Inferior parietal cortex (tissue), 1 donor: ENCODE results near the gene TRAIP.
A peak's percentile ranks its signal among the peaks of the same experiment; 100 is the strongest.
"Not testable (repeated sequence)": the region's sequence is repeated elsewhere in the genome, so short reads cannot be mapped to it uniquely, and the experiment has no call there.

Experiments
- DNase-seq: peaks from one replicate; pipeline ENCODE4 v3.0.0-alpha.2; 2016; ENCODE audit errors: extremely low spot score

TRAIP gene

DNA sequence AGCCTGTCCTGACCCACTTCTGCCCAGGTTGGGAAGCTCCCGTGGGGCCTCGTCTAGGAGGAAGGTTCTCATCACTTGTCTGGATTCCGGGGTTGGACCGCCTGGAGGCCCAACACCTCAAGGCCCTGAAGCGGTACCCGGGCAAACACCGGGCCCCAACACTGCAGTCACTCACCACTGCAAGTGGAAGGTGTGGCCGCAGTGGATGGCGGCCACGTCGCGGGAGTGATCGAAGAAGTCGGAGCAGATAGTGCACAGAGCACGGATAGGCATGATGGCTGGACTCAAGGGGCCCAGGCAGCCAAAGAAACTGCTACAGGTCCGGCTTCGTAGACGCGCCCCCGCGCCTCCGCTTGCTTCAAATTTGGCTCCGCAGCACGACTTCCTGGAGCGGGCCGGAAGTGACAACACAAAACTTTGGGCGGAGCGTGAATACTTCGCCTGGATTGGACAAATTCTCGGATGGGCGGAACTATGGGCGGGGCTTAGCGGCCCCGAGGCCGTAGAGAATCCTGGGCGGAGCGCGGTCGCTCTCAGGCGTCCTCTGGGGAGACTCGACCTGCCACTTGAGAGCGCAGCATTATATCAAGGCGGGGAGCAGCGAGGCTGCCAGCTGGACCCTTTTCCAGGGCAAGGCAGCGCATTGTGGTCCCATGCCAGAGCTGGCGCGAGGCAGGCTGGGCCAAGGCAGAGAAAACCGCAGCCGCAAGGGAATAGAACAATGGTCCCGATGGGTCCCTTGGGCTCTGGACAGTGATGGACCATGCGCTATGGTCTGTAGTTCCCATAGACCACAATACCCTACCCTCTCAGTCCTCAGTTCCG lies at the start of gene TRAIP:
TSS of gene TRAIP (minus strand) at position 384 of the 825 bp plus-strand sequence. CDS start at position 273, 111 bp downstream.
- DNase-seq, result peak; percentile 97

- DNase-seq, result not testable (repeated sequence)
These were observed 48.1 kb upstream of the TRAIP start for GRCh38 chr3:49904448-49904847.

GRCh38 chr3:49903451-49904424 lies 47.4 kb upstream of the TRAIP start, which contains the start of gene MST1R:
Gene MST1R (minus strand): TSS chr3:49903873. CDS start chr3:49903609, 264 bp downstream.
- DNase-seq, result no peak

DNA sequence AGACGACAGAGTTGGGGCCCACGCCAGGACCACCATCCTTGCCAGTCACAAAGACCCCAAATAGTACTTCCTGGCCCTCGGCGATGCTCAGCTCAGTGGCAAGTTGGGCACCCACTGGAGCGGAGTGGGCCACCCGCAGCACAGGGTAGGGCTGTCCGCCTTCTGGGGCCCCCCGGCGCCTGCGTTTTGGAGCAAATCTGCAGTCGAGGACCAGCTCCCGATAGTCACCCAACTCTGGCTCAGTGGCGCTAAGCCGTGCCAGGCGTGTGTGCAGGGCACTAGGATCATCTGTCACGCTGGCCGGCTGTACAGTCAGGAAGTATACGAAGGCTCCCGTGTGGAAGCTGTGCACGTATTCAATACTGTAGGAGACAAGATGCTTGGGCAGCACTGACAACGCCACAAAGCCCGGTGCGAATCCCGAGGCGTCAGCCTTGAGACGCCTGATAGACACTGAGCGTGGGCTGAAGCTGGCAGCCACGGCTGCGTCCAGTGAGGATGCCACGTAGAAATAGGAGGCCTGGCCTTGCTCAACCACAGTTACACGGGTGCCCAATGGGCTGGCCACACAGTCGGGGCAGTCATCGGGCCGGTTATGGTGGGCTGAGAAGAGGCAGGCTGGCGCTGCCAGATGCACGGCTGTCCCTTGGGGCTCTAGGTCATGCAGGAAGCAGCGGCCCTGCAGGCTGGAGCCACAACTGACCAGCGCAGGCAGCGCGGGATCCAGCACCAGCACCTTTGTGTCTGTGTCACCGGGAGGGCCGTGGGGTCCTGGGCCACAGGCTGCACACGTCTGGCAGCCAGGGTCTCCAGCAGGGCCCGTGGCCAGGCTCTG lies 46.4 kb upstream of the TRAIP start:
- no peak for DNase-seq

- DNase-seq, result no peak
These were observed 45.3 kb upstream of the TRAIP start for GRCh38 chr3:49901366-49902339.

GRCh38 chr3:49900491-49901153 lies 44.3 kb upstream of the TRAIP start:
- DNase-seq, result no peak

DNA sequence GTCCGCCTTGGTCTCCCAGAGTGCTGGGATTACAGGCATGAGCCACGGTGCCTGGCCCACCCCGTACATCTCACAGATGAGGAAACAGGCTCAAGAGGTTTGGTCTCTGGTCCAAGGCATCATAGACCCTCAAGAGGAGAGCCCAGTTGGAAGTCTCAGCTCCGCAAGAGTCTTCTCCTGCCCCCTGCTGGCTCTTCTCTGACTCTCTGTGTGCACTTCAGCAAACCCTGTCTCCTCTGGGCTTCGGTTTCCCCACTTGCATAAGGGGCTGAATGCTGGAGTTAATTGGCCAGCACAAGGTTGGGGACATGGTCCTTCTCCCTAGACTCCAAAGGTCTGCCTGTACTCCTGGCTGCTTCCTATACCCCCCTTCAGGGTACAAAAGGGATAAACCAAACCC lies 43.5 kb upstream of the TRAIP start:
- no peak for DNase-seq

DNA sequence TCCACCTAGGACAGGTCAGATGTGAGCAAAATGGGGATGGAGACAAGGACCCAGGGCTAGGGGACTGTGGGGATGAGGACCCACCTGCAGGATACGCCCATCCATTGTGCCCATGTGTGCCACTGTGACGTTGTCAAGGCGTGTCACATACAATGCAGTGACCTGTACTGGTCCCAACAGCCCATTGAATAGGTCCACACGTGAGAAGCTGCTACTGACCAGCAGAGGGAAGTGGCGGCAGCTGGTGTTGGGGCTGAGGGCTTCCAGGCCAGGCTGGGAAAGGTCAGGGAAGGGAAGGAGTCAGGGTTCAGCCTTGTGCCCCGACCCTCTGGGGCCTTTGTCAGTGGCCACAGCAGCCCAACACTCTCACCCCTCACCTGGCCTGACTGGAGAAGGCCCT lies 42.6 kb upstream of the TRAIP start:
- no peak for DNase-seq

DNA sequence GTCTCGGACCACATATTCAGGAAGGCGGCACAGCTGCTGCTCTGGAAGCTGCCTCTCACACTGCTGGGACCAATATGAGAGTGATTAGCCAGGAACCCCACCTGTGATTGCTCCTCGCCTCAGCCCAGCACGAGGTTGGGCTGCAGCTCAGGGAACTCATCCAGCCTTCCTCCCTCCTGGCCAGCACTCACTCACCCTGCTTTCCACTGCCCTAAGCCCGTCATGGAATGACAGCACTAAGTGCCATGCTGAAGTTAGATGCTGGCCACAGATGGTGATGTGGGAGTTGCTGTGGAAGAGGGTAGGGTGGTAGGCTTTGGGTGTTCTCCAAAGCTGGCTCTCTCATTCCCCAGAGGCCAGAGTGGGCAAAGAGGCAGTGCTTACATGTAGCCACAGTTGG lies 40.0 kb upstream of the TRAIP start:
- no peak for DNase-seq

DNA sequence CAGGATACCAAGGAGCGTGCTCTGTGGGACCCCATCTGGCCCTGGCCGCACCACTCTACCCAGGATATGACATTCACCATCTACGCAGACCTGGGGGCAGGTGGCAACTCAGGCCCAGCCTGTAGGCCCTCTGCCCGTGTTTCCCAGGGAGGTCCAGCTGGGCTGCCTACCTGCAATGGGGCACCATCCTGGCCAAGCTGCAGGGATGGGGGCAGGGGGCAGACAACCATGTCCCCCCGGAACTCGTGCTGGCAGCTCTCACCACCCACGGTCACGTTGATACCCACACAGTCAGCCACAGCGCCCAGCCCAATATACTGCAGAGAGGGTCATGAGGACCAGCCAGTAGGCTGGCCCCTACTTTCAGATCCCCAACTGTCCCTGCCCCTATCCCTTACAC lies 39.4 kb upstream of the TRAIP start:
- DNase-seq, result no peak

GRCh38 chr3:49889296-49889695 lies 32.9 kb upstream of the TRAIP start:
- no peak for DNase-seq

DNA sequence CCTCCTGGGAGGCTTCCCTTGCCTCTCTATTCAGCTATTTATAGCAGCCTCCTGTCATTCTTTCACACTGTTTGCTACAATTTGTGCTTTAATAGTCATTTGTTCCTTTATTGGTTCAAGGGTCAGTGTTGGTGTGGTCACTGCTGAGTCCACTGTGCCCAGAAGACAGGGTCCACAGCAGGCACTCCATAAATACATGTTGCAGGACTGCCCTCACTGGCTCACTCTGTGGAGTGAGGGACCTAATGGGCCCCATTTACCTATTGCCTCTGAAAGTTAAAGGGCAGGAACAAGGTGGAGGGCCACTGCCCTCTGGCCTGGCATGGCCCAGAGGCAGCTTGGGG lies 30.5 kb upstream of the TRAIP start:
- DNase-seq, result no peak

GRCh38 chr3:49883998-49884397 lies 27.6 kb upstream of the TRAIP start:
- no peak for DNase-seq

DNA sequence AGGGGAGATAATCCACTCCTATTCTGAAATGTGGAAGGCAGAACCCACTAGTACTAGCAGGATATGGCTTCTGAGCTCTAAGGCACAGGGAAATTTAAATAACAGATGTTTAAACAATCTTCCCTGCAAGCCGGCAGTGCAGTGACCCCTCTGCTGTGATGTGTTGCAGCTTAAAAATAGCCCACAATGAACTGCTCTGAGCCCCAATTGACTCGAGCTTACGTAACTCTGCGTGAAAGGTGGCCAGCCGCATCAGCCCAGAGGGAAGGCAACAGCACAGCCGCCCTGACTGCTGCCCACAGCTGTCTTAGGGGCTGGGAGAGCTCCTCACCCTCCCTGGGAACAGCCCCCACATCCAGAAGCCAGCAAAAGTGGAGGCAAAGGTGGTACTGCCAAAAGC lies 25.8 kb upstream of the TRAIP start:
- no peak for DNase-seq

GRCh38 chr3:49880581-49881315 lies 24.4 kb upstream of the TRAIP start:
- DNase-seq, result no peak

DNA sequence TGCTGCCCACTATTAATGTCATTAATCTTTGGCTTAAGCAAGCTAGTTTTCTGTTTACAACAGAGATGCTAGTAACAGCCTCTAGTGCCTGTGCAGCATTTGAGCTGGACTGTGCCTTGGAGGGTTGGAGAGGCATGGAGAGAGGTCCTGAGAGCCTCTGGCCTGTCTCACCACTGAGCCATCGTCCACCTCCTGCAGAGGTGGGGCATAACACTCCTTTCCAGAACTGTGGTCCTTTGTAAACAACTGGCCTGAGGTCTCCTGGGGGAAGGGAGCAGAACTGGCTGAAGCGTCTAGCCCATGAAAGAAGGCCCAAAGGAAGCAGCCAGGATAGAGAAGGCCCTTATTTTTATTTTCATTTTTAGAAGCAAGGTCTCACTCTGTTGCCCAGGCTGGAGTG lies 23.4 kb upstream of the TRAIP start:
- no peak for DNase-seq

GRCh38 chr3:49878686-49879085 lies 22.3 kb upstream of the TRAIP start:
- no peak for DNase-seq

DNA sequence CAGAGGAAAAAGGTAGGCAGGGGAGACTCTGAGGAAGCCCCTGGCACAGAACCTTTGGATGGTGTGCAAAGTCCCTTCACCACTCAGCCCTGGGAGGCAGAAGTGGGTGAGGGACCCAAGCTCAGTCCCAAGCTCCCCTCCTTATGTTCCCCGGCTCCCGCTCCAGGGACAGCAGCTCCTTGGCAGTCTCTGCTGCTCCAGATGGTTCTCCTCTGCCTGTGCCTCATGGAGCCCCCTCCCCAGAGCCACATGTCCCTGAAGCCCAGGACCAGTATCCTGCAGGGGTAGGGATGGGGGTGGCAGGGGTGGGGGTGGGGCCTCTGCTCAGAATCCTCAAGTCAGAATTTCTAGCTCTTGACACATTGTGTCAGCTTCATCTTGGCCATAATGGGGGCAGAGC lies 21.4 kb upstream of the TRAIP start:
- DNase-seq, result no peak

DNA sequence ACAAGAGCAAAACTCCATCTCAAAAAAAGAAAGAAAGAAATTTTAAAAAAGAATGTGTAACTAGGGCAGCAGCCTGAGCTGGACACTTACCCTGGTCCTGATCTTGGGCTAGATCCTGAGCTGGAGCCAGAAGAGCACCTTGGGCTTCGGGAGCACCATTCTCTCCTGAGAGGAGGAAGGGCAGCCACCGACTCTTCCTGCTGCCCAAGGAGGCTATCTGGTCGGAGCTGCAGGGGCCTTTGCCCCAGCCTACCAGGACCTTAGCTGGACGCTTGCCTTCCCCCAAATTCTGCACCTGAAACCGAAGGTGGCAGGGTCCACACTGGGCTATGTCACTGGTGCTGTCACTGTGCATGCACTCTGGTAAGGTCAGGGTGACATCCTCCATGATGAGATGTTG lies 20.2 kb upstream of the TRAIP start:
- DNase-seq, result no peak
